Measurements from ENCODE around the gene TREH. TPM values are rescaled to one million over a fixed set of nuclear protein-coding genes. Genes with fewer than 3 reads are reported as not detected.
A peak's percentile ranks its signal among the peaks of the same experiment; 100 is the strongest.

TREH gene
- total and polyA plus RNA-seq, 2 donors from 2014 or later = 1.0 to 10.2 TPM

GRCh38 chr11:118625036-118625690, 54.3 kb downstream of the TREH start:
- DNase-seq = no peak
- intact Hi-C loops (cut with DNase I) = no loop called here
- FAIRE-seq = no peak
- Histone ChIP-seq H3K4me3 (ENCODE audit: low read length in 3 of 3) (no peak overlapping the region), H3K4me1 (ENCODE audit: control insufficient read depth in 2 of 3, insufficient read depth in 2 of 3, low read depth in 1 of 3, low read length in 3 of 3) (peaks cover 6 to 28% (median 26%) of the 10 kb centered on the region in 3 donors), H3K9me3 (ENCODE audit: control insufficient read depth in 2 of 3, insufficient read depth in 1 of 3, low read length in 3 of 3) (no peaks in the 10 kb centered on the region), H3K27ac (ENCODE audit: low read depth in 2 of 2, low read length in 2 of 2) (no peak overlapping the region), H3K36me3 (ENCODE audit: control insufficient read depth in 2 of 3, insufficient read depth in 3 of 3, low read length in 3 of 3) (peaks cover 4 to 38% (median 28%) of the 10 kb centered on the region in 3 donors), H3K27me3 (ENCODE audit: control insufficient read depth, insufficient read depth, low read length) (no peaks in the 10 kb centered on the region), H3K9ac (ENCODE audit: low read length in 3 of 3) (no peak overlapping the region)
- no peak for TF ChIP-seq CTCF (IDR thresholded peaks at IDR 0.05; ENCODE audit: borderline replicate concordance, extremely low read depth, insufficient read depth)

GRCh38 chr11:118623269-118623655, 56.2 kb downstream of the TREH start:
- Histone ChIP-seq H3K9ac (ENCODE audit: low read length in 3 of 3) (peak overlapping the region in 1 of 3 donors; percentile 55), H3K27ac (ENCODE audit: low read depth in 2 of 2, low read length in 2 of 2) (peak overlapping the region; percentile 80 to 84), H3K36me3 (ENCODE audit: control insufficient read depth in 2 of 3, insufficient read depth in 3 of 3, low read length in 3 of 3) (peaks cover 0 to 24% (median 16%) of the 10 kb centered on the region in 3 donors), H3K27me3 (ENCODE audit: control insufficient read depth, insufficient read depth, low read length) (no peaks in the 10 kb centered on the region), H3K9me3 (ENCODE audit: control insufficient read depth in 2 of 3, insufficient read depth in 1 of 3, low read length in 3 of 3) (no peaks in the 10 kb centered on the region), H3K4me3 (ENCODE audit: low read length in 3 of 3) (peak overlapping the region in 1 of 3 donors; percentile 5), H3K4me1 (ENCODE audit: control insufficient read depth in 2 of 3, insufficient read depth in 2 of 3, low read depth in 1 of 3, low read length in 3 of 3) (peaks cover 9 to 46% (median 41%) of the 10 kb centered on the region in 3 donors)
- no peak for TF ChIP-seq CTCF (IDR thresholded peaks at IDR 0.05; ENCODE audit: borderline replicate concordance, extremely low read depth, insufficient read depth)
- peak in 2 of 5 donors; percentile 55 to 79 for DNase-seq
- no peak for FAIRE-seq
- intact Hi-C loops (cut with DNase I) = no loop called here

GRCh38 chr11:118622376-118623268, 56.8 kb downstream of the TREH start:
- peak overlapping the region in 1 of 3 donors; percentile 55 for H3K9ac ChIP-seq (ENCODE audit: low read length in 3 of 3)
- H3K4me1 ChIP-seq (ENCODE audit: control insufficient read depth in 2 of 3, insufficient read depth in 2 of 3, low read depth in 1 of 3, low read length in 3 of 3) = peaks cover 9 to 52% (median 47%) of the 10 kb centered on the region in 3 donors
- H3K36me3 ChIP-seq (ENCODE audit: control insufficient read depth in 2 of 3, insufficient read depth in 3 of 3, low read length in 3 of 3) = peaks cover 0 to 20% (median 15%) of the 10 kb centered on the region in 3 donors
- FAIRE-seq (no peak), DNase-seq (peak; percentile 39 to 80 (median 73))
- H3K4me3 ChIP-seq (ENCODE audit: low read length in 3 of 3) = peak overlapping the region in 1 of 3 donors; percentile 72
- intact Hi-C loops (cut with DNase I) = no loop called here
- H3K27me3 ChIP-seq (ENCODE audit: control insufficient read depth, insufficient read depth, low read length) = no peaks in the 10 kb centered on the region
- no peaks in the 10 kb centered on the region for H3K9me3 ChIP-seq (ENCODE audit: control insufficient read depth in 2 of 3, insufficient read depth in 1 of 3, low read length in 3 of 3)
- no peak for TF ChIP-seq CTCF (IDR thresholded peaks at IDR 0.05; ENCODE audit: borderline replicate concordance, extremely low read depth, insufficient read depth)
- peak overlapping the region; percentile 80 to 84 for H3K27ac ChIP-seq (ENCODE audit: low read depth in 2 of 2, low read length in 2 of 2)

All from kidney (tissue), 14 donors.